Activated CD8-positive, alpha-beta memory T cell treated with anti-CD3 and anti-CD28 coated beads, Interleukin-2, amount 50 U/mL, for 4 hours (primary cell): ENCODE data around the gene ATXN1.
"Not testable (repeated sequence)": the region's sequence is repeated elsewhere in the genome, so short reads cannot be mapped to it uniquely, and the experiment has no call there.

Experiments
- DNase-seq: peaks from one replicate; pipeline ENCODE4 v3.0.0-alpha.2; 2020

Gene ATXN1

GRCh38 chr6:16400248-16400760 is 361.0 kb downstream of the ATXN1 start:
- DNase-seq, result no peak

- no peak for DNase-seq
These were observed 361.6 kb downstream of the ATXN1 start for GRCh38 chr6:16399695-16400094.

GRCh38 chr6:16399158-16399557 is 362.1 kb downstream of the ATXN1 start:
- no peak for DNase-seq

GRCh38 chr6:16398587-16398986 is 362.7 kb downstream of the ATXN1 start:
- DNase-seq, result no peak

GRCh38 chr6:16397623-16398022 is 363.6 kb downstream of the ATXN1 start:
- no peak for DNase-seq

- DNase-seq, result no peak
These were observed 364.6 kb downstream of the ATXN1 start for GRCh38 chr6:16396497-16397319.

- DNase-seq, result no peak
These were observed 366.6 kb downstream of the ATXN1 start for GRCh38 chr6:16394632-16395031.

- DNase-seq, result no peak
These were observed 367.9 kb downstream of the ATXN1 start for GRCh38 chr6:16393326-16393725.

- DNase-seq, result no peak
These were observed 369.2 kb downstream of the ATXN1 start for GRCh38 chr6:16392010-16392409.

GRCh38 chr6:16391451-16391912 is 369.8 kb downstream of the ATXN1 start:
- DNase-seq, result no peak

GRCh38 chr6:16390909-16391450 is 370.3 kb downstream of the ATXN1 start:
- not testable (repeated sequence) for DNase-seq

GRCh38 chr6:16389642-16390041 is 371.6 kb downstream of the ATXN1 start:
- DNase-seq, result no peak

- DNase-seq, result no peak
These were observed 372.8 kb downstream of the ATXN1 start for GRCh38 chr6:16388488-16388887.

- DNase-seq, result no peak
These were observed 375.2 kb downstream of the ATXN1 start for GRCh38 chr6:16386057-16386456.

- DNase-seq, result no peak
These were observed 377.6 kb downstream of the ATXN1 start for GRCh38 chr6:16383607-16384206.

GRCh38 chr6:16381968-16382367 is 379.3 kb downstream of the ATXN1 start:
- DNase-seq, result not testable (repeated sequence)

- DNase-seq, result no peak
These were observed 380.9 kb downstream of the ATXN1 start for GRCh38 chr6:16380220-16380809.

- not testable (repeated sequence) for DNase-seq
These were observed 382.9 kb downstream of the ATXN1 start for GRCh38 chr6:16378360-16378759.

- no peak for DNase-seq
These were observed 383.8 kb downstream of the ATXN1 start for GRCh38 chr6:16377470-16377869.

- no peak for DNase-seq
These were observed 385.4 kb downstream of the ATXN1 start for GRCh38 chr6:16375843-16376242.

GRCh38 chr6:16375206-16375605 is 386.1 kb downstream of the ATXN1 start:
- DNase-seq, result no peak

- DNase-seq, result peak; percentile 21
These were observed 386.6 kb downstream of the ATXN1 start for GRCh38 chr6:16374461-16375200.

GRCh38 chr6:16374016-16374415 is 387.2 kb downstream of the ATXN1 start:
- DNase-seq, result no peak
